ENCODE data around the gene NOXO1.

DNA sequence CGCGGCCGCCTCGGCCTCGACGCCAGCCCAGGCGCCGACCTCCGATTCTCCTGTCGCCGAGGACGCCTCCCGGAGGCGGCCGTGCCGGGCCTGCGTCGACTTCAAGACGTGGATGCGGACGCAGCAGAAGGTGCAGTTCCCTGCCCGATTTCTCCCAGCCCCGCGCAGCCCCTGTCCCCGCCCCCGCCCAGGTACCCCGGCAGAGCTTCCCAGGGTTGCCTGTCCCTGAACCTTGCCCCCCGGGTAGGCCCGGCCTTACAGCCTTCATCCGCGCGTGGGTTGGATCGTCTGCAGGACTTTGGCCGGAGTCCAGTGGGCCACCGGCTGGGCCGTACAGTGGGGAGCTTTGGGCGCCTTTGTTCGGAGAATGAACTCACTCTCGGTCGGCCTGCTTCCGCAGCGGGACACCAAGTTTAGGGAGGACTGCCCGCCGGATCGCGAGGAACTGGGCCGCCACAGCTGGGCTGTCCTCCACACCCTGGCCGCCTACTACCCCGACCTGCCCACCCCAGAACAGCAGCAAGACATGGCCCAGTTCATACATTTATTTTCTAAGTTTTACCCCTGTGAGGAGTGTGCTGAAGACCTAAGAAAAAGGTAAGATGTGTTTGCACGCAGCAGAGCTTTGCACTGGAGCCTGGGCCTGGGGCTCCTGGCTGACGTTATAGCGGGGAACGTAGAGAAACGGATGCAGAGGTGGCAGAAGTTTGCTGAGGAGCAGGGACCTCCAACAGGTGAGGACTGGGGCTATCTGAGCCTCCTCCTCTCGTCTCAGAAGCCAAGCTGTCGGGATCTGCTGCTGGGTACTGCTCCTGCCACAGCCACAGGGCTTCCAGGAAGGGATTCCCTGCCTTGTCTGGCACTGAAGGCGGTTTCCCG is 3.3 kb upstream of the NOXO1 start:
- TF ChIP-seq, protein P1, sequence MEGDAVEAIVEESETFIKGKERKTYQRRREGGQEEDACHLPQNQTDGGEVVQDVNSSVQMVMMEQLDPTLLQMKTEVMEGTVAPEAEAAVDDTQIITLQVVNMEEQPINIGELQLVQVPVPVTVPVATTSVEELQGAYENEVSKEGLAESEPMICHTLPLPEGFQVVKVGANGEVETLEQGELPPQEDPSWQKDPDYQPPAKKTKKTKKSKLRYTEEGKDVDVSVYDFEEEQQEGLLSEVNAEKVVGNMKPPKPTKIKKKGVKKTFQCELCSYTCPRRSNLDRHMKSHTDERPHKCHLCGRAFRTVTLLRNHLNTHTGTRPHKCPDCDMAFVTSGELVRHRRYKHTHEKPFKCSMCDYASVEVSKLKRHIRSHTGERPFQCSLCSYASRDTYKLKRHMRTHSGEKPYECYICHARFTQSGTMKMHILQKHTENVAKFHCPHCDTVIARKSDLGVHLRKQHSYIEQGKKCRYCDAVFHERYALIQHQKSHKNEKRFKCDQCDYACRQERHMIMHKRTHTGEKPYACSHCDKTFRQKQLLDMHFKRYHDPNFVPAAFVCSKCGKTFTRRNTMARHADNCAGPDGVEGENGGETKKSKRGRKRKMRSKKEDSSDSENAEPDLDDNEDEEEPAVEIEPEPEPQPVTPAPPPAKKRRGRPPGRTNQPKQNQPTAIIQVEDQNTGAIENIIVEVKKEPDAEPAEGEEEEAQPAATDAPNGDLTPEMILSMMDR (IDR thresholded peaks at IDR 0.05; ENCODE audit: poor library complexity) = no peak
- no peak for TF ChIP-seq EZH2phosphoT487 (IDR thresholded peaks at IDR 0.05; ENCODE audit: low read depth, severe bottlenecking, unreplicated experiment)
